Vagina (tissue), 2 donors: ENCODE measurements around the gene PRR22.

Source experiments
- CTCF ChIP-seq, 3 experiments: fragments of 450-650 bp in 2 of 3; fragments of 200-600 bp in 1 of 3; sonication (generic) in 1 of 3; IDR thresholded peaks; one replicate each; pipeline ENCODE4 v1.5.1; 2017 to 2019; ENCODE audit warnings: antibody characterized with exemption in 3 of 3, mild to moderate bottlenecking in 2 of 3, moderate library complexity in 2 of 3
- POLR2AphosphoS5 ChIP-seq, 2 donors: sonication (generic); formaldehyde crosslinking; IDR thresholded peaks; one replicate each; pipeline ENCODE4 v1.9.0; 2017; ENCODE audit warnings: antibody characterized with exemption in 2 of 2, mild to moderate bottlenecking in 2 of 2, low read depth in 1 of 2; ENCODE audit not compliant: insufficient read depth in 1 of 2

- TF ChIP-seq CTCF (IDR thresholded peaks at IDR 0.05) = no peak
- no peak for TF ChIP-seq POLR2AphosphoS5 (IDR thresholded peaks at IDR 0.05; ENCODE audit: insufficient read depth in 1 of 2, low read depth in 1 of 2)
These were observed 37.1 kb upstream of the PRR22 start for GRCh38 chr19:5821521-5822180.
